ENCODE data around the gene CDK10.
"Not testable (repeated sequence)": the region's sequence is repeated elsewhere in the genome, so short reads cannot be mapped to it uniquely, and the experiment has no call there.

Gene CDK10

GRCh38 chr16:89667633-89668032, 18.9 kb upstream of the CDK10 start:
- DNase-seq (ENCODE audit: low read depth), result no peak

DNA sequence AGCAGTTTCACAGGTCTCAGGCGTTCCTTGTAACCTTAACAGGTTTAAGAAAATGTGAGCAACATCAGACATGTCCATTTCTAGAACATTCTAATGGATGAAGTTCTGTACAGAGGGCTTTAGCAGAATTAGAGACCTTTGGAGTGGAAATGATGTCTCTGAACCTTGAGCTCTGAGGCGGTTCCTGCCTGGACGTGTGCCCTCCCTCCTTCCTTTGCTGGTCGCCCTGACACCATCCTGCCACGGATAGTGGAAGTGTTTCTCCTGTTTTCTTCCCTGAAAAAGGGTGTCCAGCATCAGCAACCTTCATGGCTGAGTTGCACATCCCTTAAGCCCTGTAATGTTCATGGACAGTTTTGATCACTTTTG, 17.7 kb upstream of the CDK10 start:
- DNase-seq (ENCODE audit: low read depth), result no peak

DNA sequence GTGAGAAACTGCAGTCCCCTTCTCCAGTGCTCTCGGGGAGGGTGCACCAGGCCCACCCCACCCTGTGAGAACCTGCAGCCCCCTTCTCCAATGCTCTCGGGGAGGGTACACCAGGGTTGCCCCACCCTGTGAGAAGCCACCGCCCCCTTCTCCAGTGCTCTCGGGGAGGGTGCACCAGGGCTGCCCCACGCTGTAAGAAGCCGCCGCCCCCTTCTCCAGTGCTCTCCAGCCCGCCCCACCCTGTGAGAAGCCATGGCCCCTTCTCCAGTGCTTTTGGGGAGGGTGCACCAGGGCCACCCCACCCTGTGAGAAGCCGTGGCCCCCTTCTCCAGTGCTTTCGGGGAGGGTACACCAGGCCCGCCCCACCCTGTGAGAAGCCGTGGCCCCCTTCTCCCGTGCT, 16.7 kb upstream of the CDK10 start:
- DNase-seq (ENCODE audit: low read depth), result no peak

DNA sequence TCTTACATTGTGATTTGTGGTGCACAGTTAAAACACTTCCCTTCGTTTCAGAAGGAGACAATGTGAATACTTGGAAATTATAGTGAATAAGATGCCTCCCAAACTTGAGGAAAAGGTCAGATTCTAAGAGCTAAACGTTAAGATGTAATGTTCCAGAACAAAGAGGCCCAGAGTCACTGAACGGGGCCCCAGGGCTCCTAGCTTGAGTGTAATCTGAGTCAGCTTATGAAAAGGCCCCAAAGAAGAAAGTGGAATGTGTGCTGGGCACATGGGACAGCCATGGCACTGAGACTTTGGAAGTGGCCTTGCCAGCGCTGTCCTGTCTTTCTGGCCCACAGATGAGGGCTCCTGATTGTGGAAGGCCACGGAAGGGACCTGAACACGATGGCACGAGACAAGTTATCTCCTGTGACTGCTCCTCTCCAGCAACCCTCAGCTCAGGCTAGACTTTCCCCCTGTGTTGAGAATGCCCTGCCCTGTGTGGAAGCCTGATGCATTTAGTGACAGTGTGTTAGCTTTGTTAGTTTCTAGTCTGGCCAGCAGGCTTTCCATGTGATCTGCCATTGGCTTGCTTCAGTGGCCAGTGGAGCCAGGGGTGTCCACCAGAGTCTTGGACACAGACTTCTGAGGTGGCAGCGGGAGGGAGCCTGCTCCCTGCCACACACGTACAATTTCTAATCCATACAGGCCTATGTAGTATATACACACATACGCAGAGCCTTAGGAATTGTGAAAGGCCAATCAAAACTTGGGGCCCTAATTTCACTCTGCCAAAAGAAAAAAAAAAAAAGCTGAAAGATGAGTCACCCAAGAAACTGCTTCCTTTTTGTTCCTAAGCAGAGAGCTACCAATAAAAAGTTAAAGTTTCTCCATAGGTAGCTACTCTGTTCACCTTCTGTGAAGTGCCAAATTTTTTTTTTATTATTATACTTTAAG, 15.7 kb upstream of the CDK10 start:
- peak; percentile 73 for DNase-seq (ENCODE audit: low read depth)

DNA sequence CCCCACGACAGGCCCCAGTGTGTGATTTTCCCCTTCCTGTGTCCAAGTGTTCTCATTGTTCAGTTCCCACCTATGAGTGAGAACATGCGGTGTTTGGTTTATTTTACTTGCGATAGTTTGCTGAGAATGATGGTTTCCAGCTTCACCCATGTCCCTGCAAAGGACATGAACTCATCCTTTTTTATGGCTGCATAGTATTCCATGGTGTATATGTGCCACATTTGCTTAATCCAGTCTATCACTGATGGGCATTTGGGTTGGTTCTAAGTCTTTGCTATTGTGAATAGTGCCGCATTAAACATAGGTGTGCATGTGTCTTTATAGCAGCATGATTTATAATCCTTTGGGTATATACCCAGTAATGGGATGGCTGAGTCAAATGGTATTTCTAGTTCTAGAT, 14.9 kb upstream of the CDK10 start:
- DNase-seq (ENCODE audit: low read depth), result not testable (repeated sequence)

GRCh38 chr16:89672177-89672941, 14.1 kb upstream of the CDK10 start:
- no peak for DNase-seq (ENCODE audit: low read depth)

DNA sequence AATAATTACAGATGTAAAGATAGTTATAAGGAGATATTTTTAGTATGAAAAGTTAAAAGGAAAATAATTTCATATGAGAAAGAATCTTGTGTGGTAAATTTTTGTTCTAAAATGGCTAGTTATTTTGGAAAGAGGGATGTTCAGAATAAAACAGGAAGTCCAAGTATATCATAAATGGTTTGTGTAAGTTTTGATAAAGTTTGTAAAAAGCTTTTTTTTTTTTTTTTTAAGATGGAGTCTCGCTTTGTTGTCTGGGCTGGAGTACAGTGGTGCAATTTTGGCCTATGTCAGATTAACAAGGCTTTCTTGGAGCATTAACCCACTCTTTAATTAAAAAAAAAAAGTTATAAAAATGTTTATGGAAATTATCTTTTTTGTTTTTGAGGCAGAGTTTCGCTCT, 8.2 kb upstream of the CDK10 start:
- DNase-seq (ENCODE audit: low read depth), result no peak

- no peak for DNase-seq (ENCODE audit: low read depth)
These were observed 573 bp upstream of the CDK10 start for GRCh38 chr16:89685916-89686315.

GRCh38 chr16:89687092-89687940, 827 bp downstream of the CDK10 start:
- DNase-seq (ENCODE audit: low read depth), result peak; percentile 60

GRCh38 chr16:89688395-89688794, 1.9 kb downstream of the CDK10 start:
- no peak for DNase-seq (ENCODE audit: low read depth)

DNA sequence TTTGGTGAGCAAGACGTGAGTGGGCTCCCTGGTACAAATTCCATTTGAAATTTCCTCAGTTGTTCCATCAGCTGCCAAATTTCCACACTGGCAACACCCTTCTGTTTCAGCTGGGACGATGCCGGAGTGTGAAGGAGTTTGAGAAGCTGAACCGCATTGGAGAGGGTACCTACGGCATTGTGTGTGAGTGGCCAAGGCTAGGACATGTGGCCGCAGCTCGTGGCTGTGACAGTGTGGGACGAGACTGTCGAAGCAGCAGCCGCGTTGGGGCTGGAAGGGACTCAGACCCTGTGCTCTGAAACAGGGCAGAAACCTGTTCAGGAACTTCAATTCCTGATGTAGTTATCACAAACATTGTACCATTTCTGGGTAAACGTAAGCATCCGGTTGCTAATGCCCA, 2.7 kb downstream of the CDK10 start:
- DNase-seq (ENCODE audit: low read depth), result no peak

GRCh38 chr16:89689621-89690020, 3.1 kb downstream of the CDK10 start:
- DNase-seq (ENCODE audit: low read depth), result not testable (repeated sequence)

DNA sequence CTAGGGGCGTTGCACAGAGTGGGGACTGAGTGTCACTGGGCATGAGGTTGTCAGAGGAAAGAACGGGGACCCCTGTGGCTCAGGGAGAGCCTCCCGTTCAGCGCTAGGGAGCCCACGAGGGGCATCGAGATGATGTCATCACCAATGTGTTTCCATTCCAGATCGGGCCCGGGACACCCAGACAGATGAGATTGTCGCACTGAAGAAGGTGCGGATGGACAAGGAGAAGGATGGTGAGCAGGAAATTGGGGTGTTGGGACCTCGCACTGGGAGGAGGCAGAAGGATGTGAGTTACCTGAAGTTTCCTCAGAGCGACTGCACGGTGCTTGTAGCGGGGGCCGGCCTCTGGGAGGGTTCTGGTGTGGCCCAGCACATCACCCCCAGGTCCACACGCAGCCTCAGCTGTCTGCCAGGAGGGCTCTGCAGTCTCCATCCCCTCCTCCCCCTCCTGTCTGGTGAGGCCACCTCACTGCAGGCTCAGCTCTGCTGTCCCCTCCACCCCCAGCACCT, 4.0 kb downstream of the CDK10 start:
- no peak for DNase-seq (ENCODE audit: low read depth)

DNA sequence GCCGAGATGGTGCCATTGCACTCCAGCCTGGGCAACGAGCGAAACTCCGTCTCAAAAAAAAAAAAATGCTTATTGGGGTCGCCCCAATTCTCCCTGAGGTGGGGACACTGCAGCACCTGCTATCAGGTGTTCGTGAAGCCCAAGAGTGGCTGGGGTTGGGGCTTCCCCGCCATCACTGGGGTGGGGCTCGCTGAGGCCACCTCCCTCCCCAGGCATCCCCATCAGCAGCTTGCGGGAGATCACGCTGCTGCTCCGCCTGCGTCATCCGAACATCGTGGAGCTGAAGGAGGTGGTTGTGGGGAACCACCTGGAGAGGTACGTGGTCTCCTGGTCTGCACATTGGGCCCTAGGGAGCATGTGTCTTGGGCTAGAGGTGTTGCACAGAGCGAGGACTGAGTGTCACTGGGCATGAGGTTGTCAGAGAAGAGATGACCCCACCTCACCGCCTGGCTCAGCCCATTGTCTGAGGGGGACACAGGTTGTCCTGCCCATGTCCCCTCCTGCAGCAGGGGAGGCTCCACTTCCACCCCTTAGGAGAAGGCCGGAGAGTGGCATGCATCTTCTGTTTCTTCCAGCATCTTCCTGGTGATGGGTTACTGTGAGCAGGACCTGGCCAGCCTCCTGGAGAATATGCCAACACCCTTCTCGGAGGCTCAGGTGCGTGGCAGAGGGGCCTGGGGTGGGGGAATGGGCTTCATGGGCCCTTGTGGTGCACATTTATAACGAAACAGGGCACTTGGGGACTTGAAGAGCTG, 4.9 kb downstream of the CDK10 start:
- no peak for DNase-seq (ENCODE audit: low read depth)

DNA sequence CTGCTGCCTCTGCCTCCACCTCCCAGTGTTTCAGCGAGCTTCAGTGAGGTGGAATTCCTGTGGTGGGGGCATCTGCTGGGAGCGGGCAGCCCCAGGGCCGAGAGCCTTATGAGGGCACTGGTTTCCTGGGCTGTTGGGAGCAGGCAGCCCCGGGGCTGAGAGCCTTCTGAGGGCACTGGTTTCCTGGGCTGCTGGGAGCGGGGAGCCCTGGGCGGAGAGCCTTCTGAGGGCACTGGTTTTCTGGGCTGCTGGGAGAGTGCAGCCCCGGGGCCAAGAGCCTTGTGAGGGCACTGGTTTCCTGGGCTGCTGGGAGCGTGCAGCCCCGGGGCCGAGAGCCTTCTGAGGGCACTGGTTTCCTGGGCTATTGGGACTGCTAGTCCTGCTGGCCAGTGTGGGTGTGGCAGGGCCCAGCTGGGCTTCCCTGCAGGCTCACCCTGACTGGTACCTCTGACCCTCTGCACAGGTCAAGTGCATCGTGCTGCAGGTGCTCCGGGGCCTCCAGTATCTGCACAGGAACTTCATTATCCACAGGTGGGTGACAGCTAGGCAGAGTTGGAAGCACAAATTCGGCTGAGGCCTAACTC, 5.6 kb downstream of the CDK10 start:
- no peak for DNase-seq (ENCODE audit: low read depth)

- DNase-seq (ENCODE audit: low read depth), result no peak
These were observed 6.8 kb downstream of the CDK10 start for GRCh38 chr16:89693289-89693731.

GRCh38 chr16:89693931-89694783, 7.7 kb downstream of the CDK10 start:
- no peak for DNase-seq (ENCODE audit: low read depth)

GRCh38 chr16:89694784-89695085, 8.2 kb downstream of the CDK10 start:
- not testable (repeated sequence) for DNase-seq (ENCODE audit: low read depth)

GRCh38 chr16:89695086-89695874, 8.8 kb downstream of the CDK10 start:
- no peak for DNase-seq (ENCODE audit: low read depth)

All from iris pigment epithelial cell (primary cell).